ENCODE measurements around the gene IGF2BP1. TPM values are rescaled to one million over a fixed set of nuclear protein-coding genes. Genes with fewer than 3 reads are reported as not detected.
"Not testable (repeated sequence)": the region's sequence is repeated elsewhere in the genome, so short reads cannot be mapped to it uniquely, and the experiment has no call there.

Gene IGF2BP1
- total RNA-seq, 5 donors from 2014 or later (not counting 1 experiment from before 2014, with no cell fraction given) = 0.43 to 1.4 (median 0.61) TPM; not detected in 2

DNA sequence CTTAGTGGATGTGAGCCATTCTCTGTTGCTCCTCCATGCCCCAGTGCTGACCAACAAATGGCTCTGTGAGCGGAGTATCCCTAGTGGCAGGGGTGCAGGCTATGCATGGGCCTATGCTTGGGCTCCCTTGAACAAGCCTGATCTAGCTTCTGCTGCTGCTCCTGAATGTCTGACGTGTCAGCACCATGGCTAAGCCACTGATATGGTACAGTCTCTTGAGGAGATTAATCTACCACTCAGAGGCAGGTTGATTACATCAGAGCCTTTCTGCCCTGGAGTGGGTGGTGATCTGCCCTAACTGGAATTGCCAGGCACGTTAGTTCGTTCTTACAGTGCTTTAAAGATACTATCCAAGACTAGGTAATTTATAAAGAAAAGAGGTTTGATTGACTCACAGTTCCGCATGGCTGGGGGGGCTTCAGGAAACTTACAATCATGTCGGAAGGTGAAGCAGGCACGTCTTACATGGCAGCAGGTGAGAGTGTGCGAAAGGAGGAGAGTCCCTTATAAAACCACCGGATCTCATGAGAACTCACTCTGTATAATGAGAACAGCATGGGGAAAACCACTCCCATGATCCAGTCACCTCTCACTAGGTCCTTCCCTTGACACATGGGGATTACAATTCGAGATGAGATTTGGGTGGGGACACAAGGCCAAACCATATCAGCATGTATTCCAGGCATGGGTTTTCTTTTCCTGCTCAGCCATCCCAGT, 93.9 kb downstream of the IGF2BP1 start:
- Mint-ChIP-seq H3K27ac (no peak overlapping the region), H3K36me3 (no peaks in the 10 kb centered on the region), H3K4me1 (no peaks in the 10 kb centered on the region), H3K9me3 (no peaks in the 10 kb centered on the region), H3K4me3 (no peak overlapping the region), H3K27me3 (peaks cover 20 to 30% of the 10 kb centered on the region in 2 donors)
- H3K27ac ChIP-seq (ENCODE audit: low read length) = no peak overlapping the region
- POLR2A ChIA-PET = no interaction called here
- H3K9me3 ChIP-seq = no peaks in the 10 kb centered on the region
- ATAC-seq (replicated peaks in 1 of 4) (no peak), DNase-seq (no peak)
- no peak overlapping the region for H3K4me3 ChIP-seq (ENCODE audit: control insufficient read depth in 1 of 2, extremely low read depth in 1 of 2, low read length in 1 of 2)
- peaks cover 0 to 4% of the 10 kb centered on the region in 2 experiments for H3K4me1 ChIP-seq (ENCODE audit: control insufficient read depth in 1 of 2, extremely low read depth in 1 of 2, insufficient read depth in 2 of 2, low read length in 2 of 2)
- no peaks in the 10 kb centered on the region for H3K36me3 ChIP-seq (ENCODE audit: control insufficient read depth in 2 of 2, extremely low read depth in 1 of 2, insufficient read depth in 1 of 2, low read length in 1 of 2)
- 75% methylated on average over 2 of the region's 10 CpGs for WGBS (ENCODE audit: insufficient coverage)
- CTCF ChIA-PET = interaction anchor here in 1 of 2 donors (0.6 kb wide), 1 partner anchor 281 kb away, joined by 3 read pairs; no protein-coding TSS in a partner anchor
- peaks cover 0 to 15% of the 10 kb centered on the region in 2 experiments for H3K27me3 ChIP-seq (replicated peaks in 1 of 2; ENCODE audit: control insufficient read depth in 2 of 2, extremely low read depth in 1 of 2, insufficient read depth in 2 of 2, low read length in 1 of 2)

DNA sequence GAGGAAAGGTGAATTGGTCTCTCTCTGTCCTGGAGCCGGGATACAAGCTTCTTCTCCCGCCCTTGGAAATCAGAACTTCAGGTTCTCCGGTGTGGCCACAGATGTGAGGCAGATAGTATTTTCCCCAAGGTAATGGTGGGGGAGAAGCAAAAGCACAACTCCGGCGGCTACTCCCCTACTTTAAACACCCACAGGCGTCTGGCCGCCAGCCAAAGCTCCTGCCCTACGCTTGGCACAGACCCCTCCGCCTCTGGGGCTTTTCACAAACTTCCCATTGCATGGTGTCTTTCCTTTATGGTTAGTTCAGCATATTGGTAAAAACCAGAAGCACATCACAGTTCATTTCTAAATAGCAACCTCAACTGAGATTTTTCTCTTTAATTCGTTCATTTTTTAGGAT, 95.9 kb downstream of the IGF2BP1 start:
- CTCF ChIA-PET = no interaction called here
- no peaks in the 10 kb centered on the region for H3K36me3 Mint-ChIP-seq
- H3K9me3 Mint-ChIP-seq = no peaks in the 10 kb centered on the region
- no peak overlapping the region for H3K4me3 ChIP-seq (ENCODE audit: control insufficient read depth in 1 of 2, extremely low read depth in 1 of 2, low read length in 1 of 2)
- 80% methylated on average over 2 of the region's 10 CpGs for WGBS (ENCODE audit: insufficient coverage)
- no peaks in the 10 kb centered on the region for H3K4me1 Mint-ChIP-seq
- POLR2A ChIA-PET = no interaction called here
- no peak overlapping the region for H3K4me3 Mint-ChIP-seq
- no peak overlapping the region for H3K27ac ChIP-seq (ENCODE audit: low read length)
- no peaks in the 10 kb centered on the region for H3K36me3 ChIP-seq (ENCODE audit: control insufficient read depth in 2 of 2, extremely low read depth in 1 of 2, insufficient read depth in 1 of 2, low read length in 1 of 2)
- peaks cover 8 to 14% of the 10 kb centered on the region in 2 donors for H3K27me3 Mint-ChIP-seq
- no peak for ATAC-seq (replicated peaks in 1 of 4)
- peaks cover 0 to 9% of the 10 kb centered on the region in 2 experiments for H3K27me3 ChIP-seq (replicated peaks in 1 of 2; ENCODE audit: control insufficient read depth in 2 of 2, extremely low read depth in 1 of 2, insufficient read depth in 2 of 2, low read length in 1 of 2)
- no peaks in the 10 kb centered on the region for H3K9me3 ChIP-seq
- no peak overlapping the region for H3K27ac Mint-ChIP-seq
- H3K4me1 ChIP-seq (ENCODE audit: control insufficient read depth in 1 of 2, extremely low read depth in 1 of 2, insufficient read depth in 2 of 2, low read length in 2 of 2) = no peaks in the 10 kb centered on the region
- no peak for DNase-seq

DNA sequence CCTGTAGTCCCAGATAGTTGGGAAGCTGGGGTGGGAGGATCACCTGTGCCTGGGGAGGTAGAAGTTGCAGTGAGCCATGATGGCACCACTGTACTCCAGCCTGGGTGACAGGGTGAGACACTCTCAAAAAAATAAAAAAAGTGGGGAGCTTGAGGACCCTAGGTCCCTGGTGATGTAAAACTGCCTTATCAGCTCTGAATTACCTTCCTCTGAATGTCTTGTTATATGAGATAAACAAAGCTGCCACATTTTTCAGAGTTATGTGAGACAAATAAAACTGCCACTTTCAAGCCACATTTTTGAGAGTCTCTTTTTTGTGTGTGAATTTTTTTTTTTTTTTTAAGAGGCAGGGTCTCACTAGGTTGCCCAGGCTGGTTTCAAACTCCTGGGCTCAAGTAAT, 103.4 kb downstream of the IGF2BP1 start:
- Mint-ChIP-seq H3K36me3 (no peaks in the 10 kb centered on the region), H3K4me3 (no peak overlapping the region), H3K27me3 (peaks cover 0 to 10% of the 10 kb centered on the region in 2 donors), H3K27ac (no peak overlapping the region), H3K9me3 (no peaks in the 10 kb centered on the region), H3K4me1 (no peaks in the 10 kb centered on the region)
- ChIA-PET POLR2A (no interaction called here), CTCF (interaction anchor here in 1 of 2 donors (0.6 kb wide), 1 partner anchor 244 kb away, joined by 5 read pairs; no protein-coding TSS in a partner anchor)
- Histone ChIP-seq H3K4me3 (ENCODE audit: control insufficient read depth in 1 of 2, extremely low read depth in 1 of 2, low read length in 1 of 2) (no peak overlapping the region), H3K9me3 (no peaks in the 10 kb centered on the region), H3K36me3 (ENCODE audit: control insufficient read depth in 2 of 2, extremely low read depth in 1 of 2, insufficient read depth in 1 of 2, low read length in 1 of 2) (no peaks in the 10 kb centered on the region), H3K27me3 (replicated peaks in 1 of 2; ENCODE audit: control insufficient read depth in 2 of 2, extremely low read depth in 1 of 2, insufficient read depth in 2 of 2, low read length in 1 of 2) (peaks cover 1 to 12% of the 10 kb centered on the region in 2 experiments), H3K27ac (ENCODE audit: low read length) (no peak overlapping the region), H3K4me1 (ENCODE audit: control insufficient read depth in 1 of 2, extremely low read depth in 1 of 2, insufficient read depth in 2 of 2, low read length in 2 of 2) (no peaks in the 10 kb centered on the region)
- no peak for ATAC-seq (replicated peaks in 1 of 4)
- no peak for DNase-seq

DNA sequence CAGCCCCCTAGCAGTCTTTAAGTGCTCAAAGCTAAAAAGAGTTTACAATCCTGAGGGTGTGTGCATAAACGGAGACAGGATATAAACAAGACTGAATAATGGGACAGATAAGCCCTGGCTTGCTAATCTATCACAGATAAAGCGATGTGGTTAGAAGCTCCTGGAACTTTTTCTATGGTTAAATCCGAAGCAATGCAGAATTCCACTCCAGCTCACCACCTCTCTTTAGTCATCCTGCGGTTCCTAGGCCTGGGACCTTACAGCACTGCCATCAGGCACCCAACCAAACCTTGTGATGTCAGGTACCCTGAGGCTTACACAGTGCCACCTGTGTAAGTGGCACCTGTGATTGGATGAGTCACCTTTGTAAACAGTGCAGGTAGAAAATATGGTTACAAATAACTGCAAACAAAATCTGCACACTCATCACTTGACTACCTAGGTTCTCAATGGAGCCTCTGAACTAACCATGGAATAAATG, 103.9 kb downstream of the IGF2BP1 start:
- 82% methylated on average over 2 of the region's 4 CpGs for WGBS (ENCODE audit: insufficient coverage)
- Mint-ChIP-seq H3K4me1 (no peaks in the 10 kb centered on the region), H3K27ac (no peak overlapping the region), H3K27me3 (peaks cover 0 to 10% of the 10 kb centered on the region in 2 donors), H3K36me3 (no peaks in the 10 kb centered on the region), H3K9me3 (no peaks in the 10 kb centered on the region), H3K4me3 (no peak overlapping the region)
- H3K36me3 ChIP-seq (ENCODE audit: control insufficient read depth in 2 of 2, extremely low read depth in 1 of 2, insufficient read depth in 1 of 2, low read length in 1 of 2) = no peaks in the 10 kb centered on the region
- POLR2A ChIA-PET = no interaction called here
- CTCF ChIA-PET = no interaction called here
- H3K4me3 ChIP-seq (ENCODE audit: control insufficient read depth in 1 of 2, extremely low read depth in 1 of 2, low read length in 1 of 2) = no peak overlapping the region
- H3K9me3 ChIP-seq = no peaks in the 10 kb centered on the region
- H3K27ac ChIP-seq (ENCODE audit: low read length) = no peak overlapping the region
- ATAC-seq (replicated peaks in 1 of 4) = no peak
- DNase-seq = no peak
- H3K27me3 ChIP-seq (replicated peaks in 1 of 2; ENCODE audit: control insufficient read depth in 2 of 2, extremely low read depth in 1 of 2, insufficient read depth in 2 of 2, low read length in 1 of 2) = peaks cover 2 to 12% of the 10 kb centered on the region in 2 experiments
- H3K4me1 ChIP-seq (ENCODE audit: control insufficient read depth in 1 of 2, extremely low read depth in 1 of 2, insufficient read depth in 2 of 2, low read length in 2 of 2) = no peaks in the 10 kb centered on the region

DNA sequence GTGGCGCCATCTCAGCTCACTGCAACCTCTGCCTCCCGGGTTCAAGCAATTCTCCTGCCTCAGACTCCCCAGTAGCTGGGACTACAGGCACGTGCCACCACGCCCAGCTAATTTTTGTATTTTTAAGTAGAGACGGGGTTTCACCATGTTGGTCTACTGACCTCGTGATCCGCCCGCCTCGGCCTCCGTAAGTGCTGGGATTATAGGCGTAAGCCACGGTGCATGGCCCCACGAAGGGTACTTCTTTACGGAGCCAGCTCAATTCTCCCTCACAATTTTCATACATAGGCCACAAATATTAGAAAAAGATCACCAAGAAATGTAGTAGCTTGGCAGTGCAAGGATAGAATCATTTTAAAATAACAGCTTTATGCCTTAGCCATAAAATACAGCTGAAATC, 106.2 kb downstream of the IGF2BP1 start:
- H3K9me3 ChIP-seq; H3K36me3 Mint-ChIP-seq; H3K4me3 Mint-ChIP-seq; CTCF ChIA-PET; H3K27me3 ChIP-seq (replicated peaks in 1 of 2; ENCODE audit: control insufficient read depth in 2 of 2, extremely low read depth in 1 of 2, insufficient read depth in 2 of 2, low read length in 1 of 2); H3K4me3 ChIP-seq (ENCODE audit: control insufficient read depth in 1 of 2, extremely low read depth in 1 of 2, low read length in 1 of 2); H3K27ac Mint-ChIP-seq; ATAC-seq (replicated peaks in 1 of 4); H3K27ac ChIP-seq (ENCODE audit: low read length); H3K4me1 ChIP-seq (ENCODE audit: control insufficient read depth in 1 of 2, extremely low read depth in 1 of 2, insufficient read depth in 2 of 2, low read length in 2 of 2); H3K36me3 ChIP-seq (ENCODE audit: control insufficient read depth in 2 of 2, extremely low read depth in 1 of 2, insufficient read depth in 1 of 2, low read length in 1 of 2); H3K4me1 Mint-ChIP-seq; H3K9me3 Mint-ChIP-seq; DNase-seq: not testable (repeated sequence)
- POLR2A ChIA-PET = interaction anchor here (0.5 to 0.7 kb wide), 2 partner anchors 435 to 451 kb away, joined by 3 to 11 read pairs; no protein-coding TSS in a partner anchor
- peaks cover 0 to 13% of the 10 kb centered on the region in 2 donors for H3K27me3 Mint-ChIP-seq
- whole genome bisulfite sequencing (ENCODE audit: insufficient coverage) = no CpG with 5 or more reads among the region's 14 CpGs

DNA sequence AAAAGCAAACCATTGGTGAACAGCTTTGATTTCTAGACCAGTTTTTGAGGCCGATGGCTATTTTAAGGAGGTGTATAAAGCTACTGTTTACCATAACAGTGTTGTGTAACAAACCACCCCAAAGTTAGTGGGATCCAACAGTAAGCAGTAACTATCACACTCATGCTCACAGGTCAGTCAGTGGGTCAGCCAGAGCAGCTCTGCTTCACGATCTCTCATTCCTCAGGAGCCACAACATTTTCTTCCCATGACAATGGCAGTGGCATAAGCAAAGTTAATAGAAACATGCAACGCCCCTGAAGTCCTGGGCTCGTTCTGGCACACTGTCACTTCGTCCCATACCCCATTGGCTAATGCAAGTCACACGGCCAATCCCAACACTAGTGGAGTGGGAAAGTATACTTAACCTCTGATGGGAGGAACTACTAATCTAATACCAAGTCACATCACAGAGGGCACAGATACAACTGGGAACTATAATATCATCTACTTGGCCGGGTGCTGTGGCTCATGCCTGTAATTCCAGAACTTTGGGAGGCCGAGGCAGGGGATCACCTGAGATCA, 107.4 kb downstream of the IGF2BP1 start:
- peaks cover 0 to 13% of the 10 kb centered on the region in 2 donors for H3K27me3 Mint-ChIP-seq
- CTCF ChIA-PET = interaction anchor here in 1 of 2 donors (0.6 kb wide), 1 partner anchor 220 kb away, joined by 3 read pairs; no protein-coding TSS in a partner anchor
- H3K36me3 ChIP-seq (ENCODE audit: control insufficient read depth in 2 of 2, extremely low read depth in 1 of 2, insufficient read depth in 1 of 2, low read length in 1 of 2) = no peaks in the 10 kb centered on the region
- H3K9me3 ChIP-seq = no peaks in the 10 kb centered on the region
- ATAC-seq (replicated peaks in 1 of 4) (no peak), DNase-seq (no peak)
- H3K27me3 ChIP-seq (replicated peaks in 1 of 2; ENCODE audit: control insufficient read depth in 2 of 2, extremely low read depth in 1 of 2, insufficient read depth in 2 of 2, low read length in 1 of 2) = peaks cover 2 to 9% of the 10 kb centered on the region in 2 experiments
- H3K4me3 Mint-ChIP-seq = no peak overlapping the region
- H3K27ac ChIP-seq (ENCODE audit: low read length) = no peak overlapping the region
- H3K4me1 Mint-ChIP-seq = peaks cover 0 to 4% (median 2%) of the 10 kb centered on the region in 3 donors
- H3K36me3 Mint-ChIP-seq = no peaks in the 10 kb centered on the region
- no peak overlapping the region for H3K27ac Mint-ChIP-seq
- no peaks in the 10 kb centered on the region for H3K9me3 Mint-ChIP-seq
- 75% methylated on average over 1 of the region's 8 CpGs for WGBS (ENCODE audit: insufficient coverage)
- no peaks in the 10 kb centered on the region for H3K4me1 ChIP-seq (ENCODE audit: control insufficient read depth in 1 of 2, extremely low read depth in 1 of 2, insufficient read depth in 2 of 2, low read length in 2 of 2)
- POLR2A ChIA-PET = no interaction called here
- no peak overlapping the region for H3K4me3 ChIP-seq (ENCODE audit: control insufficient read depth in 1 of 2, extremely low read depth in 1 of 2, low read length in 1 of 2)
